HG03097 (cell line): Measurements from ENCODE around the gene TSPOAP1.

ENCODE experiments used
- ATAC-seq: cut with Tn5 transposase; IDR thresholded peaks from one replicate; pipeline ENCODE4 v1.9.1; 2021; ENCODE audit not compliant: unreplicated experiment, low FRiP score

Gene TSPOAP1

DNA sequence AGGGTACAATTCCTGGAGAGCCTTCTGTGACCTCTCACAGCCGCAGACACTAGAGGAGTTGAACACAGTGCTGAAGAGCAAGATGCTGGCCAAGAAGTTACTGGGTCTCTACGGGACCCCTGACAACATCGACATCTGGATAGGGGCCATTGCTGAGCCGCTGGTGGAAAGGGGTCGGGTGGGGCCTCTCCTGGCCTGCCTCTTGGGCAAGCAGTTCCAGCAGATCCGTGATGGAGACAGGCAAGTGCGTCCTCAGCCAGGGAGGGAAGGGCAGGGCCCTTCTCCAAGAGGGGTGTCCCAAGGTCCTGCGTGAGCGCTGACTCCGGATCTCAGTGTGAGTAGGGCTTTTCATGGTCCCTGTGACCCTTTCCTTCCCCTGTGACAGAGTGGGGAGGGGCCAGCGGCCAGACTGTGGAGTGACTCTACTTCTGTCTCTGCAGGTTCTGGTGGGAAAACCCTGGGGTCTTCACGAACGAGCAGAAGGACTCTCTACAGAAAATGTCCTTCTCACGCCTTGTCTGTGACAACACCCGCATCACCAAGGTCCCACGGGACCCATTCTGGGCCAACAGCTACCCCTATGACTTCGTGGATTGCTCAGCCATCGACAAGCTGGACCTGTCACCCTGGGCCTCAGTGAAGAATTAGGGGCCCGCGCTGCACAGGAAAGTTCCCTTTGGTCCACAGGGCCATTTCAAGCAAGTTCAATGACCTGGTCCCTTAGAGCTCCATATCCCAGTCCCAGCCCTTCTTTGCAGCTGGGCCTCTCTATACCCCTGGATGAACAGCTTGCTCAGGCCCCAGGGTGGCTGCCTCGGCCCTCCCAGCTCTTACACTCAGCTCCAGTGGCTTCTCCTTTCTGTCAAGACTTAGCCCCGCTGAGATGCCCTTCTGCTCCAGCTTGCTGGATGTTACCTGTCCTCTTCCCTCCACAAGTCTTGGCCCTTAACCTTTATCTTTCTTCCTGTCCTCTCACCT, 61.0 kb downstream of the TSPOAP1 start:
- no peak for ATAC-seq

DNA sequence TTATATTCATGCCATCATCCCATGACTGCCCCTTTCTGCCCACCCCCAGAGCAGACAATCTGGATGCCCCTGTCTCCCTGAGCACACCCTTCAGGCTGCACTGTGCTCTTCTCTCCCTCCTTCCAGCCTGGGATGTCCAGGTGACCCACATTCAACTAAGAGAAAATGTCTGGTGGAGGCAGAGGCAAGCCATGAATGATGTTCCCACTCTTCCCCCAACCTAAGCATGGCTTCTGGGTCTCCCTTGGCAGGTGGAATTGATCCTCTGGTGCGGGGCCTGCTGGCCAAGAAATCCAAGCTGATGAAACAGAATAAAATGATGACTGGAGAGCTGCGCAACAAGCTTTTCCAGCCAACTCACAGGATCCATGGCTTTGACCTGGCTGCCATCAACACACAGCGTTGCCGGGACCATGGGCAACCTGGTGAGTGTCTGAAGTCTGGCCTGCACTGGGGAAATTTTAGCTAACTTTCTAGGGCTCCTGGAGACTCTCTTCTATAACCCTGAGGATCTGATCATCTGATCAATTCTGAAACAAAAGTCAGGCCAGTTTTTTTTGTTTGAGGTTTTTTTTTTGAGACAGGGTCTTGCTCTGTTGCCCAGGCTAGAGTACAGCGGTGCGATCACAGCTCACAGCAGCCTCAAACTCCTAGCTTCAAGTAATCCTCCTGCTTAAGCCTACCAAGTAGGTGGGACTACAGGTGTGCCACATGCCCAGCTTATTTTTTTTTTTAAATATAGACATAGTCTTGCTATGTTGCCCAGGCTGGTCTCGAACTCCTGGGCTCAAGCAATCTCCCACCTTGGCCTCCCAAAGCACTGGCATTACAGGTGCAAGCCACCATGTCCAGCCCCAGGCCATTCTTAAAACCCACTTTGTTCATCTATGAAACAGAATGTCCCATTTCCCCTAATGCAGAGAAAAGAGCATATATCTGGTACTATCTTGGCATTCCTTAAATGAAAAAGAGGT, 62.4 kb downstream of the TSPOAP1 start:
- no peak for ATAC-seq

DNA sequence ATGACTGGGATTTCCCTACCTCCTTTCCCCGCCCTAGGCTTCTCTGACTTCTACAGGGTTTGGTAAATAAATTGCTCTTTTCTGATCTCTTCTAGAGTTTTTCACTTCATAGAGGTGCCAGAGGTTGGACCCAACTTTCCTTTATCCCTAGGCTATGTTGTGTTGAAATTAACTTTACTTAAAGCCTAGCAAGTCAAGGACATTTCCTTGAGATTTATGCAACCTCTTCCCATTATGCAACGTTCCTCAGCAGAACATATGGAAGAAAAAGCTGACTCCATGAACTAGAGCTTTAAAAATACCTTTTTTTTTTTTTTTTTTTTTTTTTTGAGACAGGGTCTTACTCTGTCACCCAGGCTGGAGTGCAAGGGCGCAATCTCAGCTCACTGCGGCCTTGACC, 63.3 kb downstream of the TSPOAP1 start:
- no peak for ATAC-seq

- no peak for ATAC-seq
Measured at GRCh38 chr17:58264407-58265103, 64.0 kb downstream of the TSPOAP1 start.

- ATAC-seq = no peak
Measured at GRCh38 chr17:58263773-58264172, 64.8 kb downstream of the TSPOAP1 start.

DNA sequence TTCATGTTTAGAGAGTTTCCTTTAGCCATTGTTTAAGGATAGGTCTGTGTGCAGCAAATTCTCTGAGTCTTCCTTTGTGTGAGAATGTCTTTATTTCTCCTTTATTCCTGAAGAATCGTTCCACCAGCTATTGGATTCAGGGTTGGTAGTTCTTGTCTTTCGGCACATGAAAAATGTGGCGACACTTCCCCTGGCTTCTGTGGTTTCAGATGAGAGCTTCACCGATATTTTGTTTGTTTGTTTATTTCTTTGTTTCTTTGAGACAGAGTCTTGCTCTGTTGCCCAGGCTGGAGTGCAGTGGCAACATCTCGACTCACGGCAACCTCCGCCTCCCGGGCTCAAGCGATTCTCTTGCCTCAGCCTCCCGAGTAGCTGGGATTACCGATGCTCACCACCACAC, 66.4 kb downstream of the TSPOAP1 start:
- no peak for ATAC-seq

- no peak for ATAC-seq
Measured at GRCh38 chr17:58254803-58255202, 73.8 kb downstream of the TSPOAP1 start.

- no peak for ATAC-seq
Measured at GRCh38 chr17:58253082-58253481, 75.5 kb downstream of the TSPOAP1 start.

DNA sequence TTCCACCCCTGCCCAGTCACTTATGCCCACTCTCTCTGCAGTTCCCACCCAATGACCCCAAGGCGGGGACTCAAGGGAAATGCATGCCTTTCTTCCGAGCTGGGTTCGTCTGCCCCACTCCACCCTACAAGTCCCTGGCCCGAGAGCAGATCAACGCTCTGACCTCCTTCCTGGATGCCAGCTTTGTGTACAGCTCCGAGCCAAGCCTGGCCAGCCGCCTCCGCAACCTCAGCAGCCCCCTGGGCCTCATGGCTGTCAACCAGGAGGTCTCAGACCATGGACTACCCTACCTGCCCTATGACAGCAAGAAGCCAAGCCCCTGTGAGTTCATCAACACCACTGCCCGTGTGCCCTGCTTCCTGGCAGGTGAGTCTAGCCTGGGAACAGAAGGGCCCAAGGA, 76.5 kb downstream of the TSPOAP1 start:
- no peak for ATAC-seq
